PC-3 (cell line): ENCODE measurements around the gene CRTC3.

Experiments used
- EZH2 ChIP-seq: fragments of 300-600 bp; sonication (generic); IDR thresholded peaks from one replicate; pipeline ENCODE4 v1.6.1; 2017; ENCODE audit warnings: antibody characterized with exemption, mild to moderate bottlenecking, low read length; ENCODE audit not compliant: unreplicated experiment
- EZH2phosphoT487 ChIP-seq: fragments of 300-600 bp; sonication (generic); IDR thresholded peaks from 2 replicates; pipeline ENCODE4 v1.6.1; 2018; ENCODE audit warnings: mild to moderate bottlenecking, antibody characterized with exemption, low read length, borderline replicate concordance
- TF ChIP-seq, protein P1 (sequence below): fragments of 300-600 bp; sonication (generic); conservative IDR thresholded peaks from 2 replicates; pipeline ENCODE4 v1.5.1; 2017; ENCODE audit warnings: antibody characterized with exemption, low read depth, mild to moderate bottlenecking, low read length

GRCh38 chr15:90623854-90624253, 94.1 kb downstream of the CRTC3 start:
- TF ChIP-seq, protein P1, sequence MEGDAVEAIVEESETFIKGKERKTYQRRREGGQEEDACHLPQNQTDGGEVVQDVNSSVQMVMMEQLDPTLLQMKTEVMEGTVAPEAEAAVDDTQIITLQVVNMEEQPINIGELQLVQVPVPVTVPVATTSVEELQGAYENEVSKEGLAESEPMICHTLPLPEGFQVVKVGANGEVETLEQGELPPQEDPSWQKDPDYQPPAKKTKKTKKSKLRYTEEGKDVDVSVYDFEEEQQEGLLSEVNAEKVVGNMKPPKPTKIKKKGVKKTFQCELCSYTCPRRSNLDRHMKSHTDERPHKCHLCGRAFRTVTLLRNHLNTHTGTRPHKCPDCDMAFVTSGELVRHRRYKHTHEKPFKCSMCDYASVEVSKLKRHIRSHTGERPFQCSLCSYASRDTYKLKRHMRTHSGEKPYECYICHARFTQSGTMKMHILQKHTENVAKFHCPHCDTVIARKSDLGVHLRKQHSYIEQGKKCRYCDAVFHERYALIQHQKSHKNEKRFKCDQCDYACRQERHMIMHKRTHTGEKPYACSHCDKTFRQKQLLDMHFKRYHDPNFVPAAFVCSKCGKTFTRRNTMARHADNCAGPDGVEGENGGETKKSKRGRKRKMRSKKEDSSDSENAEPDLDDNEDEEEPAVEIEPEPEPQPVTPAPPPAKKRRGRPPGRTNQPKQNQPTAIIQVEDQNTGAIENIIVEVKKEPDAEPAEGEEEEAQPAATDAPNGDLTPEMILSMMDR = no peak
- TF ChIP-seq EZH2phosphoT487 (no peak), EZH2 (no peak)
